GM12878 (cell line): Measurements from ENCODE around the gene HIVEP3. TPM values are rescaled to one million over a fixed set of nuclear protein-coding genes. Genes with fewer than 3 reads are reported as not detected.

Experiments
- ATAC-seq: fragments of 200-7000 bp; cut with Tn5 transposase; 3 replicates; pipeline ENCODE4 v1.9.1; 2020; ENCODE audit warnings: mild to moderate bottlenecking, moderate library complexity
- BruUV-seq: library from RNA; stranded (reverse); fragments of 400-500 nt; replicated peaks from 2 replicates; lab custom pipeline; 2021; lab: Mats Ljungman, UMichigan
- CTCF ChIA-PET: fragments of 300-600 bp; sonication (Branson Sonifier 250); formaldehyde crosslinking; extraction: SDS; loops from one replicate; lab custom pipeline; 2021; ENCODE audit warnings: inconsistent platforms; lab: Yijun Ruan, JAX
- POLR2A ChIA-PET: fragments of 350-600 bp; formaldehyde crosslinking; extraction: SDS; loops from one replicate; lab custom pipeline; 2021; ENCODE audit warnings: inconsistent platforms; lab: Charles Lee
- RAD21 ChIA-PET: fragments of 300-600 bp; sonication (Branson Sonifier 250); formaldehyde crosslinking; loops from one replicate; lab custom pipeline; 2023; ENCODE audit warnings: antibody characterized with exemption; ENCODE audit not compliant: unreplicated experiment; lab: Charles Lee
- SMC1A ChIA-PET: fragments of 300-600 bp; sonication (Branson Sonifier 250); formaldehyde crosslinking; loops from one replicate; lab custom pipeline; 2023; ENCODE audit not compliant: unreplicated experiment, uncharacterized antibody; lab: Charles Lee
- DNase-seq: peaks from one replicate; pipeline ENCODE4 v3.0.0-alpha.2; 2011; ENCODE audit warnings: low read depth, low spot score
- FAIRE-seq: peaks from 3 replicates; lab custom pipeline; 2011; peaks lifted over from hg19 to GRCh38; lab: Jason Lieb, UNC
- H2AFZ ChIP-seq: 2 replicates; pipeline ENCODE4 v1.6.0; 2011; ENCODE audit warnings: low read depth, low read length, control low read depth; ENCODE audit not compliant: control insufficient read depth
- H3K27ac ChIP-seq: 2 replicates; pipeline ENCODE4 v1.5.1; 2011; ENCODE audit warnings: control low read depth; ENCODE audit not compliant: control insufficient read depth, insufficient read depth
- H3K27me3 ChIP-seq, 2 experiments: replicated peaks in 1 of 2; 2 replicates each; pipeline versions ENCODE4 v1.6.0 to v1.6.1; 2011; ENCODE audit warnings: low read length in 1 of 2; ENCODE audit not compliant: control insufficient read depth in 2 of 2, insufficient read depth in 2 of 2
- H3K36me3 ChIP-seq, 2 experiments: 2 replicates each; pipeline ENCODE4 v1.5.1; 2011; ENCODE audit warnings: low read length in 1 of 2; ENCODE audit not compliant: control insufficient read depth in 2 of 2, insufficient read depth in 2 of 2
- H3K4me1 ChIP-seq: 2 replicates; pipeline ENCODE4 v1.6.1; 2011; ENCODE audit warnings: mild to moderate bottlenecking, low read length, moderate library complexity, mixed read lengths; ENCODE audit not compliant: control insufficient read depth, insufficient read depth
- H3K4me2 ChIP-seq: 2 replicates; pipeline ENCODE4 v1.6.0; 2011; ENCODE audit warnings: control low read depth; ENCODE audit not compliant: control insufficient read depth, insufficient read depth
- H3K4me3 ChIP-seq: fragments of 200-600 bp; sonication (generic); 2 replicates; pipeline ENCODE4 v1.5.1; 2016
- H3K79me2 ChIP-seq: 2 replicates; pipeline ENCODE4 v1.6.0; 2011; ENCODE audit warnings: low read length; ENCODE audit not compliant: control insufficient read depth, insufficient read depth
- H3K9ac ChIP-seq: 2 replicates; pipeline ENCODE4 v1.8.0; 2011; ENCODE audit warnings: low read length, control low read depth, mixed read lengths; ENCODE audit not compliant: control insufficient read depth, insufficient read depth
- H3K9me3 ChIP-seq: replicated peaks from 3 replicates; pipeline ENCODE4 v1.5.1; 2011; ENCODE audit warnings: mild to moderate bottlenecking, low read length; ENCODE audit not compliant: control insufficient read depth, insufficient read depth
- H4K20me1 ChIP-seq: 2 replicates; pipeline ENCODE4 v1.6.0; 2011; ENCODE audit not compliant: control insufficient read depth, insufficient read depth
- BRCA1 ChIP-seq: IDR thresholded peaks from 2 replicates; pipeline ENCODE4 v1.6.1; 2011; ENCODE audit warnings: low read depth, low read length, improper control_type of control experiment
- KDM1A ChIP-seq: fragments of 200-600 bp; sonication (generic); IDR thresholded peaks from 2 replicates; pipeline ENCODE4 v1.6.1; 2016; ENCODE audit warnings: borderline replicate concordance
- USF2 ChIP-seq: IDR thresholded peaks from 2 replicates; pipeline ENCODE4 v1.6.1; 2011; ENCODE audit warnings: low read depth, low read length, improper control_type of control experiment, borderline replicate concordance
- WRNIP1 ChIP-seq: IDR thresholded peaks from 2 replicates; pipeline ENCODE4 v1.6.1; 2011; ENCODE audit warnings: low read depth, low read length, improper control_type of control experiment, borderline replicate concordance
- YY1 ChIP-seq: IDR thresholded peaks from 2 replicates; pipeline ENCODE4 v1.6.1; 2011; ENCODE audit warnings: low read depth, mild to moderate bottlenecking, low read length
- WGBS: methylation state at CpG from one replicate; pipeline ENCODE4 v1.1.6; 2016; ENCODE audit warnings: low lambda C conversion rate; ENCODE audit not compliant: insufficient replicate concordance, insufficient coverage; ENCODE audit errors: missing lambda C conversion rate; 5-methylcytosine and 5-hydroxymethylcytosine counted together
- in situ Hi-C: fragments of 300-500 bp; cut with MboI; formaldehyde crosslinking; loops from 9 replicates; pipeline ENCODE4 v1.14.3; 2018; ENCODE audit warnings: mixed read lengths
- intact Hi-C: fragments of 100-400 bp; cut with micrococcal nuclease; formaldehyde crosslinking; loops from one replicate; pipeline ENCODE4 v1.14.2; 2022; ENCODE audit not compliant: unreplicated experiment
- polyA plus RNA-seq, 11 experiments: library from polyadenylated mRNA; depleted of rRNA in 4 of 11; unstranded in 6 of 11; stranded (reverse) in 5 of 11; fragments of >200 nt; fragmentation: Nextera tagmentation in 4 of 11; fragmentation: Illumina TruSeq in 1 of 11; extraction: Ambion mirVana in 4 of 11; extraction: Trizol in 1 of 11; gene quantifications; 1 replicate in 1 of 11; 2 replicates in 10 of 11; pipeline versions ENCODE4 v1.2.1 to v1.2.3, GENCODE V29; 2011 to 2016; ENCODE audit warnings: inconsistent platforms in 2 of 11, missing spikeins in 2 of 11, low read depth in 1 of 11
- total RNA-seq, 4 experiments: library from RNA; depleted of rRNA in 3 of 4; stranded (reverse); fragments of >200 nt in 3 of 4; fragmentation: Illumina TruSeq in 1 of 4; extraction: Trizol in 1 of 4; gene quantifications; 2 replicates each; pipeline versions ENCODE4 v1.2.1 to v1.2.3, GENCODE V29; 2013 to 2021

HIVEP3 gene
- total and polyA plus RNA-seq, 10 of the 15 experiments (the other 5 are each of a cell fraction or from before 2014, with no cell fraction given): 1.8 to 13.6 (median 3.8) TPM

GRCh38 chr1:41957568-41957967 lies 38.8 kb upstream of the HIVEP3 start:
- FAIRE-seq: no peak
- in situ Hi-C loops: no loop called here
- BruUV-seq: no TSS peak
- peaks cover 6% of the 10 kb centered on the region for H3K79me2 ChIP-seq
- RAD21 ChIA-PET: interaction anchor here (0.8 to 1.6 kb wide), 7 partner anchors 13 to 84 kb away, joined by 3 to 10 read pairs (median 4); no protein-coding TSS in a partner anchor
- TF ChIP-seq WRNIP1: no peak
- TF ChIP-seq YY1: no peak
- no peak for TF ChIP-seq USF2
- TF ChIP-seq KDM1A: no peak
- TF ChIP-seq BRCA1: no peak
- TF ChIP-seq, all 136 proteins: peak for 0
- Histone ChIP-seq H4K20me1 (no peaks in the 10 kb centered on the region), H3K9ac (no peak overlapping the region), H3K4me1 (peaks cover 26% of the 10 kb centered on the region), H3K27me3 (no peaks in the 10 kb centered on the region), H3K27ac (no peak overlapping the region; the same call in 1 of the 2 replicates), H3K4me2 (no peak overlapping the region), H3K9me3 (peaks cover 1% of the 10 kb centered on the region; the same call in 2 of the 3 replicates), H3K36me3 (no peaks in the 10 kb centered on the region), H2AFZ (no peak overlapping the region), H3K4me3 (no peak overlapping the region)
- intact Hi-C loops: loop anchor here (5.0 to 10.0 kb wide), 4 partner anchors 50 to 233 kb away; no protein-coding TSS in a partner anchor
- ChIA-PET POLR2A (interaction anchor here (0.6 to 2.0 kb wide), 6 partner anchors 13 to 807 kb away, joined by 3 to 8 read pairs (median 4); partner anchors contain the start of gene HIVEP3), SMC1A (interaction anchor here (0.8 to 2.6 kb wide), 21 partner anchors 9 to 383 kb away, joined by 3 to 19 read pairs (median 4); partner anchors contain the start of gene HIVEP3), CTCF (interaction anchor here (0.8 to 2.5 kb wide), 11 partner anchors 8 to 384 kb away, joined by 3 to 13 read pairs (median 4); no protein-coding TSS in a partner anchor)
- 52% methylated on average over 3 of the region's 3 CpGs for WGBS
- DNase-seq: no peak
- no peak for ATAC-seq
